Measurements from ENCODE around the gene OXER1.

Gene OXER1

DNA sequence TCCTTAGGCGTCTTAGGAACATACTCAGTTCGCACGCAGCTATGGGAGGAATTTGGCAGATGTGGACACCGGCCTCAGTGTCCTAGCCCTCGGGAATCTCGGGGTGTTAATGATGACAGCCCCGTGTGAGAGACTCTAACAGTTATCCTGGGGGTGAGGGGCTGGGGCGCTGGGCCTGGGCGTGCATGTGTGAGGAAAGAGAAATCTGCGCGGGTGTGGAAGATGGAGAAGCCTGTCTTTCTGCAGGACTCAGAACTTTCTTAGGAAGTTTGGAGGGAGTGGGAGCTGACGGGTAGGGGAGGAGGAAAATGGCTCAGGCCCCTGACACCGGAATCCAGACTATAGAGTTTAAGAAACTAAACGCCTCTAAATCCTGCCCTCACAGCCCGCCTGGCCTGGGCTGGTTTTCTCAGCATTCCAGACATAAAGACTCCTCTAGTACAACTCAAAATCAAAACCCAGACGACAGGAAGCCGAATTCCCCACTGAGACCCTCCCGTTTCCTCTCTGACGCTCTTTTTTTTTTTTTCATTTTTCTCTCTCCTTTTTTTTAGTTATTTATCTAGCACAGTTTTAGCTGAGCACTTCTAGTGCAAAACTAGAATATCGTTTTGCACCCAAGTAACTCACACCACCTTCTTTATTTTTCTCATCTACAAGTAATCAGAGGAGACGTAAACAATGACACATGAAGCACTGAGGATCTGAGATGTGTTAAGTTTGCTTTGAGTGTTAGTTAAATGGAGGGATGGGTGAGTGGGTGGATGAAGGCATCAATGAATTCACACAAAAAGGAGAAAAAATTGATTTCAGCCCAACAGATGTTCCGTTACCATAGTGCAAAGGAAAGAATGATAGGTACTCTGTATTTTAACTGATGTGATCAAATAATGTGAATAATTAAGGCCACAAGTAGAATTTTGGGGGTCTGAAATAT, 29.7 kb upstream of the OXER1 start:
- DNase-seq (ENCODE audit: low read depth): no peak

DNA sequence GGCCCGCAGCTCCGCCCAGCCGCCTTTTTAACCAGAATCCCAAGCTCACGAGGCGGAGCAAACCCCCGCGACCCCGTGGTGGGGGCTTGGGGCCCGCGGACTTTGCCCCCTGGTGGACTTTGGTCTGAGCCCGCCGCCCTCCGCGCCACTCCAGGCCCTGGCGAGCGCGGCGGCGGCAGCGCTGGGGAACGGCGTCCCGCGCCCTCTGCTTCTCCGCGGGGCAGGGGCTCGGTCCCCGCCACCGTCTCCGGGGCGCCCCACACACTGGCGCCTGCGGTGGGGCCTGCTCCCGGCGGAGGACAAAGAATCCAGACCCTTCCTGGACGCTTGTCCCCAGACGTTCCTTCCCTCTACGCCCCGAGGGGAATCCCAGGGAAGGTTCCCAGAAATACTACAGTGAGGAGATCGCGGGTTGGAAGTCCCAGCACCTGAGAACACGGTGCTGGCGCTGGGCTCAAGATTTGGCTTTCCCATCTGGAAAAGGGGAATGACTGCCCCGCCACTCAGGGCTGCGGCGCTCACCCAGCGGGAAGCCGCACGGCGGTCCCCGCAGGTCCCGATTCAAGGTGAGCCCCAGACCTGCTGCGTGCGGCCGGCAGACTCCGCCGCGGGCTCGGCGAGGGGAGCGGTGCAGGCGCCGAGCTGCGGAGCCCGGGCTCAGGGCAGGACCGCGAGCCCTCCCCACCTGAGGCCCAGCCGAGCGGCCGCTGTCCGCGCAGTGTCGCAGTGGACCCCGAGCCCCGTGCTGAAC, 28.8 kb upstream of the OXER1 start, which contains the start of gene HAAO:
HAAO (minus strand) TSS at position 1 of the 751 bp plus-strand sequence. CDS start 47 bp downstream, outside the sequence.
- no peak for DNase-seq (ENCODE audit: low read depth)

DNA sequence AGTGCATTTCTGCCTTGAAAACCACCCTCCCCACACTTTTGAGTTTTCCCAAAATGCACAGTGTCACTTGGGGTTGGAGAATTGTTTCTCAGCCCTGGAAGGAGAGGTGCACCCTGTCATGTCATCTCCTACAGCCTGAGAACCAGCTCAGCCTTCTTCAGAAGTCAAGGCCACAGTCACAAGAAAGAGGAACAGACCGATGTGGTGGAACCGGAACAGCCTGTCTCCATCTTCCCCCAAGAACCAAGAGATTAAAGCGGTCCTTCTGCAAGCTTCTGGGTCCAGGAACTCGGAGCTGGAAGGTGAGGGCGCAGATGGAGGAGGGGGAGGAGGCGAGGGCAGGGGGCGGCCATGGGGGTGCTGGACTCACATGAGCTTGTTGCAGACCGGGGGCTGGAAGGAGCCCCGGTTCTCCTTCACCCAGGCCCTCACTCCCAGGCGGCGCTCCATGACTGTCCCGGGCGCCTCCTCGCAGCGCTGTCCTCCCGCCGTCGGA, 28.2 kb upstream of the OXER1 start:
- no peak for DNase-seq (ENCODE audit: low read depth)

GRCh38 chr2:42791606-42792005, 27.7 kb upstream of the OXER1 start:
- DNase-seq (ENCODE audit: low read depth): no peak

GRCh38 chr2:42789751-42790150, 25.8 kb upstream of the OXER1 start:
- DNase-seq (ENCODE audit: low read depth): no peak

- no peak for DNase-seq (ENCODE audit: low read depth)
These were observed 24.9 kb upstream of the OXER1 start for GRCh38 chr2:42788882-42789281.

DNA sequence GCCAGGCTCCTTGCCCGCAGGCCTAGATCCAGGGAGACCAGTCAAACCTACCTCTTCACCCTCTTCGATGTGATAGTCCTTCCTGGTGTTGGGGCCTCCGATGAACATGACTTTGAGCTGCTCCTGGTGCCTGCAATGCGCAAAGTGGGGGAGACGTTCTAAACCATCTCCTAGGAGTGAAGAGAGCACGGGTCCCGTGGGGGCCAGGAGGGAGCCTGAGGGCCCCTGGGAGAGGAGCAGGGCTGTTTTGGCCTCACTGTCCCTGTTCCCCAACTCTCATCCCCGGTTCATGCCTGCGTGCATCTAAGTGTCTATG, 24.5 kb upstream of the OXER1 start:
- DNase-seq (ENCODE audit: low read depth): no peak

DNA sequence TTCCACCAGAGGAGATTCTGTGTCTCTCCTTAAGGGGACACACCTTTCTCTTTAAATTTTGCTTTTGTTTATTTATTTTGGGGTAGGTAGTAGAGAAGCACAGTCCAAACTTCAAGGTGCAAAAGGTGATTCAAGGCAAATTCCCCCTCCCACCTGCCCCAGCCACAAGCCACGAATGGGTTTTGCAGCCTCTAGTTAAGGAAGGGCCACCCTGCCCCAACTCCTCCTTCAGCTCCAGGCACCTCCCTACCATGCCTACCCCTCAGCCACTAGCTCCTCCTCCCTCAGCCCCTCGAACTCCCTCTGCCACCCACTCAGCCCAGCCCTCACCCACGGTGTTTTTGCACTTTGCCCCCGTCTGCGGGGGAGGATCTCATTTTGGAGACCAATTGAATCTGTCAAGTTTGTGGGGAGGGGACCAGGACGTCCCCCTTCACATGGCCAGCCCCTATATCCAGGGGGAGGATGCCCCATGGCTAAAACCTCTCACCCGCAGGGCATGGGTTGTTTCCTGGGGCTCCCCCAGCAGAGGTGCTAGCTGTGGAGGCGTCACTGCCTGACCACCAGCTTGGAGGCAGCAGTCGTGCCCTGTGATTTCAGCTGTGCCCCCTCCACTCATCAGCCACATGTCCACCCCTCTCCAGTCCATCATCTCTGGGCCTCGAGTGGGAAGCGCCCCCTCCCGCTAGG, 24.0 kb upstream of the OXER1 start:
- DNase-seq (ENCODE audit: low read depth): no peak

- no peak for DNase-seq (ENCODE audit: low read depth)
These were observed 23.5 kb upstream of the OXER1 start for GRCh38 chr2:42787424-42787787.

DNA sequence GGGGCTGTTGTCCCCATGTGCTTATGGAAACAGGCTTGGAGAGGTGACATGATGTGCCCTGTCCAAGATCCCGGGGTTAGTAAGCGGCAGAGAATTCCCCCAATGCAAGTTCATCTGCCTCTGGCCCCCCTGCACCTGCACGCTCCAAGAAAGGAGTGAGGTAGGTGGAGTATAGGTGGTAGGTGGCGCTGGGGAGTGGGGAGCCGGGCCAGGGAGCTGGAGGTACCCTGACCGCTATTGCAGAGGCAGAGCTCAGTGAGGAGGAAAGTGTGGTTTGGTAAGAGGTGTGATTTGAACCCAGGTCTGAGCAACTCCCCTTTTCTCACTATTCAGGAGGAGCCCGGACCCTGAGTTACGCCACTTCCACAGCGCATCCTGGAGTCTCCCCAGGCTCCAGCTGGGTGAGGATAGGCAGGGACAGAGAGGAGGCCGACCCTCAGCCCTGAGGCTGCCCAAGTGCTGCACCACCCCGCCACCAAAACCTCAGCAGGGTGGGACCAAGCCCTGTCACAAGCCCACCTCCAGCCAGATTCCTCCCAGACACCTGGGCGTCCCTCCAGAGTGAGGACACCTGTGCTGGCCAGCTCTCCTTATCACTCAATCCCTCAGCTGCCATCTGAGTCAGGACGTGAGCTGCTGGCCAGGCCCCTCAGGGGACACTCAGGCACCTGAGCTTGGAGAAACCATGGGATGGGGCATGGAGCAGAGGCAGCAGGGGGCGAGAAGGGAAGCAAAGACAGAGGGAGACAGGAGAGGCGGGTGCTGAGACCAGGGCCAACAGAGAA, 22.8 kb upstream of the OXER1 start:
- no peak for DNase-seq (ENCODE audit: low read depth)

DNA sequence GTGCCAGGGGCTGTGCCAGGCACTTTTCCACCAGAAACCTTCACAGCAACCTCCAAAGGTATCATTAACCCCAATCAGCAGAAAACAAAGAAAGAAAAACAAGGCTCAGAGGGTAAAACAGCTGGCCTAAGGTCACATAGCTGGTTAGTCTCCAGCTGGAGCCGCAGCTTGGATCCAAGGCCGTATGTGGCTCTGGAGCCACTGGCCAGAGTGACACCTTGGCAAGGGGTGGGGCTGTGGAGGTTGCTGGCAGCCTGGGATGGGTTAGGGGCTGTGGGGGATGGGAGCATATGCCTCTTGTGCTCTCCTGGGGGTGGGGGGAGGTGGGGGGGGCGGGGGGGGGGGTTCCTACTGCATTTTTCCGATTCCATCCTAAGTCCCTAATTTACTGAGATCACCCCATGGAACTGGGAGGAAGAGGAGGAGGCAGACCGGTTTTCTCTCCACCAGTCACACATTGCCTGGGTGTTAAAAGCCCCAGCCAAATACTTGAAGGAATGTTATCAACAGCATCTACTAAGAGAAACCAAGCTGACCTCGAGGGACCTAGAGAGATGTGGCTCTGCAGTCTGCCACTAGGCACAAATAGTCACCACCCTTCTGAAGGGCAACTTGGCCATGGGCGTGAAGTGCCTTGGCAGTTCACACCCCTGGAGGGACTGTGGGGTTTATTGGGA, 20.4 kb upstream of the OXER1 start:
- no peak for DNase-seq (ENCODE audit: low read depth)

DNA sequence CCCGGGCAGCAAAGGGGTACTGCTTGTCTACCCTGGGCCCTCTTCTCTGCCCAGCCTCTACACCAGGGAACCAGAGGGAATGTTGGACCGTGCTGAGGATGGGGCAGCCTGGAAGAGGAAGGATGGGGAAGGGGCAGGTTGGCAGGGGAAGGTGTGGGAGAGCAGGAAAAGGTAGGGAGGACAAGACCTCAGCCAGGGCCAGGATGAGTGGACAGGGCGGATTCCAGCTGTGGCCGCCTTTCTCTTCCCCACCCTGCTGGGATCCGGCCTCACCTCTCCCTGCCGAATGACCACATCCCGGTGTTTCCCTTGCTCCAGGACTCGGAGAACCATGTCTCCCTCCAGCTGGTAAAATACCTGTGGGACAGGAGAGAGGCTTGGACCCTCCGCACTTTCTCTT, 19.6 kb upstream of the OXER1 start:
- DNase-seq (ENCODE audit: low read depth): no peak

GRCh38 chr2:42781181-42781580, 17.2 kb upstream of the OXER1 start:
- no peak for DNase-seq (ENCODE audit: low read depth)

DNA sequence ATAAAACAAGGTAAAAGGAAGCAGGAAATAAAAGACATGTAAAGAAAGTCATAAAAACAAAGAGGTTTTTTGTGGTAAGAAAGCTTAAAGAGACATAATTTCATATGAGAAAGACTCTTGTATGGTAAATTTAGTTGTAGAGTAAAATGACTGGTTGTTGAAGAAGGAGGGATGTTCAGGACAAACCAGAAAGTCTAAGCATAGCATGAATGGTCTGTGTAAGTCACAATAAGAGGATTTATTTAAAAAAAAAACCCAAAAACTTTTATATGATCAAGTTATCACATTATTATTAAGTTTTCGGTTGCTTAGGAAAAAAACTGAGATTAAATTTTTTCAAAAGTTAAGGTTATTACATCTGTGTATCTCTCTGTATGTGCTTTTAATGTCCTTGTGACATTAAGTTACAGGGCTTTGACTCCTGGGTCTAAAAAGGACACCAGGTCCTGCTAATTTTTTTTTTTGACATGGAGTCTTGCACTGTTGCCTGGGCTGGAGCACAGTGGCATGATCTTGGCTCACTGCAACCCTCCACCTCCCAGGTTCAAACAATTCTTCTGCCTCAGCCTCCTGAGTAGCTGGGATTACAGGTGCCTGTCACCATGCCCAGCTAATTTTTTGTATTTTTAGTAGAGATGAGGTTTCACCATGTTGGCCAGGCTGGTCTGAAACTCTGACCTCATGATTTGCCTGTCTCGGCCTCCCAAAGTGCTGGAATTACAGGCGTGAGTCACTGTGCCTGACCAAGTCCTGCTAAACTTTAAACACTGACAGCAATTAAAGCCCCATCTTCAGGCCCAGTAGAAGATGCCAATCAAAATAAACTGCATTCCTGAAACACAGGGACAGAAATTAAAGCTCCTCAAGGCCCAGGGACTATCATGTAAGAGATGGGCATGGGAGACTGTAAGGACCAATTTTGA, 14.2 kb upstream of the OXER1 start:
- no peak for DNase-seq (ENCODE audit: low read depth)

GRCh38 chr2:42775810-42776209, 11.9 kb upstream of the OXER1 start:
- DNase-seq (ENCODE audit: low read depth): no peak

DNA sequence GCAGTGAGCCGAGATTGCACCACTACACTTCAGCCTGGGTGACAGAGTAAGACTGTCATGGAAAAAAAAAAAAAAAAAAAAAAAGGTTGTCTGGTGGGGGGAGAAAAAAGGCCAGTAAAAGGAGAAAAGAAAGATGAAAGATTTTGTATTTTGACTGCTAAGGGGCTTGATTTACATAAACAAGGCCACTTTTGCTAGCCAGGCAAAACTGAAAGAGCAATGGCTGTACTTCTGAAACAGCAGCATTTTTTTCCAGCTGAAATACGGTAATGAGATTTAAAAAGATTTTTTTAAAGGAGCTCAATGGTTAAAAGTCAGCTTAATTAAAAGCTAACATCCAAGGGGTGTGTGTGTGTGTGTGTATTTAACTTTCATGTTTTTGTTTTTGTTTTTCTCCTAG, 11.3 kb upstream of the OXER1 start:
- DNase-seq (ENCODE audit: low read depth): no peak

DNA sequence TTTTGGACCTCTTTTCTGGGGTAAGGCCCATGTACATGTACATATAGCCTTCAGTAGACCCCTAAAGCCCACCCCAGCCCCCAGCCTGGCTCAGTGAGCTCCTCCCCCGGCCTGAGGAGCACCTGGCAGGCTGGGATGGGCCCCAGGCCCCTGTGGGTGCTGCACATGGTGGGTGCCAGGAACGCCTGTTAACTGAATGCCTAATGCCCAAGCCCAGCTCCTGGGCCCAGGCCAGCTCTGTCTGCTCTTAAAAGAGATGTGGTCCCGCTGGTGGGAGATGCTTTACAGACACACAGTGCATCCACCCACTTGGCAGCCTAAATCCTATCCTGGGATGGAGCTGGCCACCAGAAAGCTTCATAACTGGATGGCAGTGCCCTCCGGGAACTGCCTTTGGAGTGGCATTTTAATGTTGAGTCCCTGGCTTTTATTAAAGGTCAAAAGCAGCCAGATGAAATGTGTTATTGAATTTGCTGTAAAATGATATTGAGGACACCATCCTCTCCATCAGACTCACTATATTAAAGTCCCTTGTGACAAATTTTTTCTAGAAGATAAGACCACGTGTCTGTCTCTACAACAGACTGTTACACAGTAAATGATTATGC, 7.7 kb upstream of the OXER1 start:
- DNase-seq (ENCODE audit: low read depth): no peak

GRCh38 chr2:42770288-42771131, 6.6 kb upstream of the OXER1 start:
- DNase-seq (ENCODE audit: low read depth): no peak

Measured in activated T-helper 9 cell treated with anti-CD3 and anti-CD28 coated beads, Interleukin-2, amount 50 U/mL, for 16 hours (primary cell).